CD4-positive, alpha-beta T cell treated with Interleukin-6 at 100 ng/mL for 8 hours (primary cell): Measurements from ENCODE around the gene UBR4.

Experiments used
- DNase-seq: peaks from one replicate; pipeline ENCODE4 v3.0.0-alpha.2; 2020; ENCODE audit warnings: mixed read lengths, low spot score

Gene UBR4

GRCh38 chr1:19089524-19089923, 120.5 kb downstream of the UBR4 start:
- no peak for DNase-seq

DNA sequence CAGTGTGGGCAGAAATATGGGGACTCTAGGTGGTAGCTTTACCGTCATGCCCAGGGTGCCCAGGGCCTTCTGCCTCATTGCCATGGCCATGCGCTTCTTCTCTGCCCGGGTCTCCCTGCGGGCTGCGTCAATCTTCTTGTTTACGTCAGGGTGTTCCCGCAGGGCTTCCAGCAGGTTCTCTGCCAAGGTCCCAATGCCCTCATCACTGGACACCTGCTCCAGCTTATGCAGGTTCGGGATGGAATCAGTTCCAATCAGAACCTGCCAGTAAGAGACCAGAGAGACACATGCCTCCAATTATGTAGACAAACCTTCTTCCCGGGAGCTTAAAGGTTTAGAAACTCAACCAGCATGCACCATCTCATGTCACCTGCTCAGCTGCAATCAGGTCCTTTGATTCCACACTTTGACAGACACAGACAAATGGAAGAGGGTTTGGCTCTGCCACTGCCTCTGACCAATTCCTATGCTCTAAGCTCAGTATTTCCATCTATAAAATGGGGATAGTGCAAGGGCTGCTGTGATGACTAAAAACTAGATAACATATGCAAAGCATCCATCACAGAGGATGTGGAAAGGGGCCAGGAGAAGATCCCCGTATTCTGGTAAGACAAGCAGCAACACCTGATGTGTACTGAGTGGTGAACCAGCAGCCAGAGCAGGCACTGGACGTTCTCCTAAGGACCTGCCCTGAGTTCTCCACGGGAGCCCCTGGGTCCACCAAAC, 121.2 kb downstream of the UBR4 start:
- no peak for DNase-seq

DNA sequence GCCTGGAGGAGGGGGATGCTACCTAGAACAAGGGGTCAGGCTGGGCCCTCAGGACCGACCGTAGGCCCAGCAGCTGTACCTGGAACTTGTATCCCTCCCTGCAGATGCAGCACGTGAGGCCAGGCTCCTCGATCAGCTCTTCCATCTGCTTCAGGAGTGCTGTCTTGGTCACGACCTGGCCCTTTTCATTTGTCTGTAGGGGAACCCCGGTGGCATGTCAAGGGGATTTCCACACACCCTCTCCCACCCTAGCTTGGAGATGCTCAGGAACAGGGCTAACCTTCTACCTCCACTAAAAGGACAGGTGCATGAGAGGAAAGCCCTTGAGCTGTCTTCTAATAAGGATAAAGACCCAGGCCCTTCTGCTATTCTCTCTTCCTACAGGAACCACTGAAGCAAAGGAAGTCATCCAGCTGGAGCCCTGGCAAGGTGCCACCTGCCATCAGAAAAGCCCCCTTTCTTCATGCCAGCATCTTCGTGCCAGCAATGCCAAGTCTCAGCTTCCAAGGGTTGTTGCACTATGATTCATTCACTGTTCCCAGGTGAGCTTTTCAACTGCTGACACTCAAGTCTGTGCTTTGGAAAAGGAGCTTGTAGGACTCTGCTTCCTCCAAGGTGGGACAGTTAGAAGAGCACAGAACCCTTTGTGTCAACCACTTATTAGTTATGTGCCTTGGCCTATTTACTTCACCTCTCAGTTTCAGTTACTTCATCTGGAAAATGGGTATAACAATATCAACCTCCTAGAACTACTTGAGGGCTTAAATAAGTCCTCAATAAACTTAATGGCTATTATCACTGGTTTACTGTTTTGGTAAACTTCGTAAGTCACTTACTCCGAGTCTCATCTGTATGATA, 122.1 kb downstream of the UBR4 start:
- no peak for DNase-seq

DNA sequence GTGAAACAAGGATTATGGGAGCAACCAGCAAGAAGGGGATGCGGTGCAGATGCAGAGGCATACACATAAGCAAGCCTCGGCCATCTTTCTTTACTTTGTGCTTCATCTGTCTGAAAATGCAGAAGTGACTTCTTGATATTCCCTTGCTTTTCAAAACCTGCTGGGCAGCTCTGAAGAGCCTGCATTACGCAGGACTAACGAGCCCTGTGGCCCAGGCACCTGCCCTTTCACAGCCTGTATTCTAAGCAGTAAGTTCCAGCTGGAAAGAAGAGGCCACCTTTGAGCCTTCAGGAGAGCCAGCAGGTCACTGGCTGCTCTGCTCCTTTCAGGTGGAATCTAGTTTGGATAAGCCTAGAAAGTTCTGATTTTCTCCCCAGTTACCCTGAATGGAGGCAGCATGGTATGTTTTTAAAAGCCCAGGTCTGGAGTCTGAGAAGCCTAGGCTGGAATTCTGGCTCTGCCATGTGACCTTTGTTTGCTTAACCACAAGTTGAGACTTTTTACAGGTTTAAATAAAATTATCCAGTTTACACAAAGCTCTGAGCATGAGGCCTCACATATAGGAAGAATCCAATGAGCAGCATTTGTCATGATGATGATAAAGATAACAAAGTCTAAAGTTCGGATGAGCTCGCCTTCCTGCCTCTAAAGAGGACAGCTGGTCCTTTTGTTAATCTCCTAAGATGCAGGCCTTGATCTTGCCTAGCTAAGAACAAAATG, 122.9 kb downstream of the UBR4 start:
- no peak for DNase-seq

DNA sequence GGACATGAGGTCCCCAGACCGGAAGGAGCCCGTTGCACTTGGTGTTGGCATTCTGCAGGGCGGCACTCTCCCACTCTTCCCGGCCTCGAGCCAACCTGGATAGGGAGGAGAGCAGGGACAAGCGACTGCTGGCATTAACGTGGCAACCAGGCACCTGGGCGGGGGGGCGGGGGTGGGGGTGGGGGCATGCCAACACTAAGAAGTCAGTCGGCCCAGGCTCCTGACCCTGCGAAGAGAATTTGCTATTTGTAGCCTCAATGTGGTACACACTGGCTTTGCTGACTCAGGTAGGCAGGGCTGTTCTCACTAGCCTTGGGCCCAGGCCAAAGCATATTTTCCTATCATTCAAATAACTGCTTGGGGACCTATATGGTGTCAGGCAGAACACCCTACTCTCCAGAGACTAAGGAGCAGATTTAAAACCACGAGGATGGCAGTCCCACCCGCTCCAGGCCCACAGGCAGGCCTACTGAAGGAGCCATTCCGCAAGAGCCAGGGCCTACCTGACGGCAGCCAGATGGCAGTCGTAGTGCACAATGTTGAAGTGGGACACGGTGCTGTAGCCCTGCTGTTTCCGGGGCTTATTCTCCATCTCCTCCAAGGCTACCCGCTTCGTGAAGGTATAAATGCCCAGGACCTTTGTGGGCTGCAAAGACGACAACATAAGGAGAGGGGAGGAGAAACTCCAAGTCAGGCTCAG, 123.7 kb downstream of the UBR4 start:
- no peak for DNase-seq

DNA sequence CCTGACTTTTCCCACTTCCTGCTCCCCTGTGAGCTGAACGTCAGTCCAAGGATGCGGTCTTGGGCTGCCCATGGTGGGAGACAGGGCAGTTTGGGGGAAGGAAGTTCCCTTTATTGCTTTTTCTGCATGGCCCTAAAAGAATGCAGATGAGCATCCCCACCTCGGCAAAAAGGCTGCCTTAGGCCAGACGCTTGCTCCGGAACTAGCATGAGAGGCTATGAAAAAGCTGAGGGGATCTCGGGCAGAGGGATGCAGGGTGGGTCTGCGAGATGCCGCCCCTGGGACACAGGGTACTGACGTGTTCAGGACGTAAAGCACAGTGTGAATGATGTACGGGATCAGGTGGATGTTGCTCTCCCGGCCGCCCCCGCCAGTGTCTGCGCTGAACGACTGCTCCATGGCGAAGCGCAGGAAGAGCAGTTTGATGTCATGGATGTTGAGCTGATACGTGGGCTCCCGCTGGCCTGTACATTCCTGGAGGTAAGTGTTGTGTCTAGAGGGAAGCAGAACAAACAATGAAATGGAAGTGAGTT, 125.8 kb downstream of the UBR4 start:
- DNase-seq: no peak

- DNase-seq: no peak
These were observed 127.0 kb downstream of the UBR4 start for GRCh38 chr1:19083081-19083480.

- no peak for DNase-seq
These were observed 128.7 kb downstream of the UBR4 start for GRCh38 chr1:19081218-19081893.

DNA sequence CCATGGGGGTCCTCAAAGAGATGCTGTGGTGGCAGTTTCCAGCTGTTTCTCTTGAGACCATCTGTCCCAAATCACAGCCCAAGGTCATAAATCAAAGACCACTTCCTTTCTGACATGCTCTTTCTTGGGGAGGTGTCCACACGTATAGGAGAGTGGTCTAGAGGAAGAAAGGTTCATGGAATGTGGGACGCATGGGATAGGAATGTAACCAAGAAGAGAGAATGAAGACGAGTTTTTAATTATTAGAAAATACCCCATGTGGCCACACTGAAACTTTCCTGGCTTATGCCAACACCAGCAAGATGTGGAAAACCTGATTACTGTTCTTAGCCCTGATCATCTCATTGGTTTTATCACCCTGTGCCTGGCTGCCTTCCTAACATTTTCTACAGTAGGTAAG, 129.3 kb downstream of the UBR4 start:
- no peak for DNase-seq

DNA sequence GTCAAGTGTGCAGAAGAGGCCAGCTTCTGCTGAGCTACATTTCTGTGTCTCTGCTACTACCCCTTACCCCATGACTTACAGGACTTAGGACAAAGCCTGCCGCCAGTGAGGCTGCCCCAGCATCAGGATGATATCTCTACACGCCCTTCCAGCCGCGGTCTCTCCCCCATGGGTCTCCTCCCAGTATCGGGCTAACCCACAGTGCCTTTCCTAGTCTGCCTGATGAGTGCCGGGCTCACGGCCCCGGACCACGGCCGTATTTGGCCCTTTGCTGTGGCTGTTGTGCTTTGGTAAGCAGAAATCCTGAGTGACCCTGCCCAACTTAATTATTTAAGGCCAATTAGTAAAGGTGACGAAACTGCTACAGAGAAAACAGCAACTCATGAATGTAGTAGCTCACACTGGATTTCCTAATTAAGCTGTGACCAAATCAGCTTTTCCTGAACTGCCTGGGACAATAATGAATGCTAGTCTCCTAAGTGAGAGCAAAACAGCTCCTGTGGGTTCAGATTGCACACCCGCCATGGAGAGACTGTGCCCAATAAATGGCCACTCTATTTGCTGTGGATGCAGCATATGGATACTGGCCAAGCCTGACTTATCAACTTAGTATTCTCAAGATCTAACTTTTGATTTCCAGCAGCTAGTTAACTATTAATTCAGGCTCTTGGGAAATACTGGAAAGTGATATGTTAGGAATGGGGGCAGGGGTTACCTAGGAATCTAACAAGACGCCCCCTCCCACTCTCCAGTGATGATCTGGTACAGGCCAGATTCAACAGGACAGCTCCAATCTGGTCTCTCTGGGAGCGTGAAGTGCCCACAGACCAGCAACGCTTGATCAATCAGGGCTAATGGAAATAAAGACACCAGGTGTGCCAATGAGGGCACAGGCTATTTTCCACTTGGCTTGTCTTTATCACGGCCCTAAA, 130.3 kb downstream of the UBR4 start:
- DNase-seq: no peak

- DNase-seq: no peak
These were observed 131.5 kb downstream of the UBR4 start for GRCh38 chr1:19078536-19078935.

- DNase-seq: no peak
These were observed 133.0 kb downstream of the UBR4 start for GRCh38 chr1:19076841-19077616.

- DNase-seq: no peak
These were observed 135.0 kb downstream of the UBR4 start for GRCh38 chr1:19074902-19075721.

DNA sequence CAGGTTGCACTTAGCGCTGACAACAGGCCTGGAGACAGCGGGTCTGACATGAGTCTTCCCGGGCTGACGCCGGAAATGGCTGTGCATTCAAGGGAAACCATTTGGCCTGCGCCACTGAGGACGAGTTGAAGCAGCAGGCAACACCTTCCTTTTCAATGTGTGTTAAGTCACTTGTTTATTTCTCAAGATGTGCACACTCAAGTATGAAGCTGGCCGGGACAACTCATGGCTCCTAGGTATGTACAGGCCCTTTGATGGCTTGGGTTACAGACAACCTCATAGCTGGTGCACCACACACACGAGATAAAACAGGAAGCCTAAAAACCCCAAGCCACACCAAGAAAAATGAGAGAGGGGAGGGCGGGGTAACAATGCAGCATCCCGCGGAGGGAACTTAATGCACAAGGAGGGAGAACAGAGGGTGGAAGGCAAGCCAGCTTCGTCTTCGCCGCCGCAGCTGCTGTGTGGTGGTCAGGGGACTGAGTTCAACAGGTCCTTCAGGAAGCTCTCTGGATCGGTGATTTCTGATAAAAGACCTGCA, 135.6 kb downstream of the UBR4 start:
- DNase-seq: peak; percentile 83

DNA sequence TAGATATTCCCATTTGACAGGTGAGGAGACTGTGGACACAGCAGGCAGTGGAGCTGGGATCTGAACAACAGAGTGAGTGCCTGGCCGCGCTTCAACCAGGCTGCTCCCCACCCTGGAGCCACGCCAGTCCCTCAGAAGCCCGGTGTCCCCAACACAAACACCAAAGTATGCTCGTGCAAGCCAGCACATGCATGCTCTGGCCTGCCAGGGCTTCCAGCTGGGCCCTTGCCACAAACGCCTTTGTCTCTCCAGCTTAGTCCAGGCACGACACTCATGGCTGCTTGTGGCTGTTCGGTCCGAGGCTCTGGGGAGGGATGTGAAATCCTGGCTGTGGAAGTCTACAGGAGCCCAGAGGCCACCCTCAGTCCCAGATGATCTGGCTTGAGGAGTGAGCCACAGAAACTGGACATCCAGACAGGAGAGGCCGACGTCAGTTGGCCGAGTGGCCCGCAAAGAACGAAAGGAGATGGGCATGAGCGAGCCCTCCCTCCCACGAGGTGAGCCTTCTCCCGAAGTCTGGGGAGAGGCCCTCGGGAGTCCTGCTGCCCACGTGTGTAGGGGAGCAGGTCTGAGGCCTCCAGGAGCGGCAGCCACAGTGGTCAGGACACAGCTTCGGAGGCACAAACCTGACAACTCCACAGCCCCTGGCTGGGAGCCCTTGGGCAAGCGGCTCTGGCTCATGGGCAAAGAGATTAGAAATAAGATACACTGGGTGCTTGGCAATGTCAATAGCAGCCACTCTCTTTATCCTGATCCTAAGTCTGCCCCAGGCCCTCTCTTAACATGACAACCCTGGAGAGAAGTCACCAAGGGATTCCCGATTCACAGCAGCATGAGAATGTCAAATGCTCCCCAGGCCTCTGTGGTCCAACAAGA, 136.5 kb downstream of the UBR4 start:
- DNase-seq: no peak

GRCh38 chr1:19072285-19072981, 137.6 kb downstream of the UBR4 start:
- DNase-seq: peak; percentile 20
